Measurements from ENCODE around the gene IRF2BP1. TPM values are rescaled to one million over a fixed set of nuclear protein-coding genes. Genes with fewer than 3 reads are reported as not detected.
"Not testable (repeated sequence)": the region's sequence is repeated elsewhere in the genome, so short reads cannot be mapped to it uniquely, and the experiment has no call there.

Gene IRF2BP1
- total RNA-seq, 4 donors from 2014 or later, result 24.7 to 36.9 (median 30.7) TPM

GRCh38 chr19:45873219-45873772 is 12.6 kb downstream of the IRF2BP1 start:
- H3K36me3 ChIP-seq, result no peaks in the 10 kb centered on the region
- WGBS, result 87% methylated on average over 7 of the region's 7 CpGs
- H3K4me3 ChIP-seq, result no peak overlapping the region
- no peak for DNase-seq (ENCODE audit: low spot score in 2 of 2)
- no peak overlapping the region for H3K27ac ChIP-seq
- TF ChIP-seq EP300 (IDR thresholded peaks at IDR 0.05), result no peak
- no peak for TF ChIP-seq CTCF (IDR thresholded peaks at IDR 0.05)
- no peak for TF ChIP-seq POLR2A (IDR thresholded peaks at IDR 0.05)
- TF ChIP-seq POLR2AphosphoS5 (IDR thresholded peaks at IDR 0.05), result no peak
- no peaks in the 10 kb centered on the region for H3K9me3 ChIP-seq
- peaks cover 17% of the 10 kb centered on the region for H3K4me1 ChIP-seq
- H3K27me3 ChIP-seq, result no peaks in the 10 kb centered on the region

GRCh38 chr19:45872095-45872919 is 13.6 kb downstream of the IRF2BP1 start:
- Histone ChIP-seq H3K4me1 (peaks cover 13% of the 10 kb centered on the region), H3K4me3 (no peak overlapping the region), H3K27ac (no peak overlapping the region), H3K27me3 (no peaks in the 10 kb centered on the region), H3K36me3 (no peaks in the 10 kb centered on the region), H3K9me3 (no peaks in the 10 kb centered on the region)
- DNase-seq (ENCODE audit: low spot score in 2 of 2), result no peak
- TF ChIP-seq POLR2A (IDR thresholded peaks at IDR 0.05) (no peak), CTCF (IDR thresholded peaks at IDR 0.05) (no peak), POLR2AphosphoS5 (IDR thresholded peaks at IDR 0.05) (no peak), EP300 (IDR thresholded peaks at IDR 0.05) (no peak)
- WGBS, result 94% methylated on average over 24 of the region's 34 CpGs

GRCh38 chr19:45870798-45871197 is 15.1 kb downstream of the IRF2BP1 start:
- no peak for TF ChIP-seq CTCF (IDR thresholded peaks at IDR 0.05)
- no peak for TF ChIP-seq POLR2AphosphoS5 (IDR thresholded peaks at IDR 0.05)
- no peak for TF ChIP-seq POLR2A (IDR thresholded peaks at IDR 0.05)
- no peak for TF ChIP-seq EP300 (IDR thresholded peaks at IDR 0.05)
- H3K4me3 ChIP-seq, result no peak overlapping the region
- WGBS, result 91% methylated on average over 5 of the region's 5 CpGs
- no peaks in the 10 kb centered on the region for H3K36me3 ChIP-seq
- no peaks in the 10 kb centered on the region for H3K27me3 ChIP-seq
- DNase-seq (ENCODE audit: low spot score in 2 of 2), result no peak
- H3K27ac ChIP-seq, result no peak overlapping the region
- H3K4me1 ChIP-seq, result no peaks in the 10 kb centered on the region
- H3K9me3 ChIP-seq, result no peaks in the 10 kb centered on the region

GRCh38 chr19:45867241-45867640 is 18.7 kb downstream of the IRF2BP1 start:
- not testable (repeated sequence) for H3K4me3 ChIP-seq; H3K9me3 ChIP-seq; DNase-seq (ENCODE audit: low spot score in 2 of 2); H3K27ac ChIP-seq; H3K27me3 ChIP-seq; H3K36me3 ChIP-seq
- 85% methylated on average over 4 of the region's 4 CpGs for WGBS
- H3K4me1 ChIP-seq, result peaks cover 16% of the 10 kb centered on the region

GRCh38 chr19:45866400-45867176 is 19.4 kb downstream of the IRF2BP1 start:
- no peak for DNase-seq (ENCODE audit: low spot score in 2 of 2)

More at GRCh38 chr19:45866400-45867176, 19.4 kb downstream of the IRF2BP1 start:
- peaks cover 22% of the 10 kb centered on the region for H3K4me1 ChIP-seq
- no peak overlapping the region for H3K4me3 ChIP-seq
- no peak for TF ChIP-seq EP300 (IDR thresholded peaks at IDR 0.05)
- no peak for TF ChIP-seq POLR2A (IDR thresholded peaks at IDR 0.05)
- TF ChIP-seq POLR2AphosphoS5 (IDR thresholded peaks at IDR 0.05), result no peak
- no peak for TF ChIP-seq CTCF (IDR thresholded peaks at IDR 0.05)
- WGBS, result 57% methylated on average over 11 of the region's 11 CpGs
- H3K9me3 ChIP-seq, result no peaks in the 10 kb centered on the region
- H3K36me3 ChIP-seq, result no peaks in the 10 kb centered on the region
- H3K27me3 ChIP-seq, result peaks cover 9% of the 10 kb centered on the region
- no peak overlapping the region for H3K27ac ChIP-seq
